HepG2 (cell line): ENCODE data around the gene C5AR1. TPM values are rescaled to one million over a fixed set of nuclear protein-coding genes. Genes with fewer than 3 reads are reported as not detected.

ENCODE experiments used
- ATAC-seq: fragments of 200-7000 bp; cut with Tn5 transposase; 3 replicates; pipeline ENCODE4 v1.9.1; 2020; ENCODE audit warnings: mild to moderate bottlenecking, moderate library complexity
- BruUV-seq: library from RNA; stranded (reverse); fragments of 400-500 nt; replicated peaks from 2 replicates; lab custom pipeline; 2021; lab: Mats Ljungman, UMichigan
- CTCF ChIA-PET: fragments of 300-600 bp; formaldehyde crosslinking; extraction: SDS; loops from one replicate; lab custom pipeline; 2021; ENCODE audit warnings: low total read pairs, inconsistent platforms, low intra/inter-chr PET ratio; lab: Yijun Ruan, JAX
- POLR2A ChIA-PET: fragments of 350-600 bp; sonication (Branson Sonifier 250); formaldehyde crosslinking; loops from one replicate; lab custom pipeline; 2020; ENCODE audit warnings: antibody characterized with exemption, inconsistent platforms; lab: Yijun Ruan, JAX
- DNase-seq: peaks from one replicate; pipeline ENCODE4 v3.0.0-alpha.2; 2015; ENCODE audit warnings: low spot score
- FAIRE-seq: peaks from 3 replicates; lab custom pipeline; 2011; peaks lifted over from hg19 to GRCh38; lab: Jason Lieb, UNC
- H2AFZ ChIP-seq: one replicate; pipeline ENCODE4 v1.6.1; 2011; ENCODE audit warnings: low read length, inconsistent platforms
- H3K27ac ChIP-seq: fragments of 300-600 bp; 3 replicates; pipeline ENCODE4 v1.8.0; 2011; ENCODE audit warnings: mixed run types, mild to moderate bottlenecking, mixed read lengths, low read length, inconsistent platforms; ENCODE audit not compliant: insufficient read depth; ENCODE audit errors: extremely low read length
- H3K27me3 ChIP-seq, 2 experiments: fragments of 200-600 bp in 1 of 2; 2 replicates in 1 of 2; 3 replicates in 1 of 2; pipeline versions ENCODE4 v1.6.0 to v1.8.0; 2011; ENCODE audit warnings: low read length in 2 of 2, mild to moderate bottlenecking in 2 of 2, moderate library complexity in 2 of 2, inconsistent platforms in 1 of 2; ENCODE audit not compliant: insufficient read depth in 2 of 2, control insufficient read depth in 1 of 2
- H3K36me3 ChIP-seq, 2 experiments: fragments of 200-600 bp in 1 of 2; replicated peaks in 1 of 2; 2 replicates in 1 of 2; 3 replicates in 1 of 2; pipeline versions ENCODE4 v1.5.1 to v1.8.0; 2011; ENCODE audit warnings: low read length in 2 of 2, inconsistent platforms in 1 of 2; ENCODE audit not compliant: insufficient read depth in 2 of 2, control insufficient read depth in 1 of 2
- H3K4me1 ChIP-seq: 2 replicates; pipeline ENCODE4 v1.5.1; 2012; ENCODE audit warnings: low read length, inconsistent platforms; ENCODE audit not compliant: insufficient read depth
- H3K4me2 ChIP-seq: 2 replicates; pipeline ENCODE4 v1.6.0; 2011; ENCODE audit warnings: low read depth, low read length, inconsistent platforms
- H3K4me3 ChIP-seq, 3 experiments: fragments of 200-600 bp in 1 of 3; sonication (generic), shearing (Covaris generic) in 1 of 3; replicated peaks in 1 of 3; 2 replicates each; pipeline ENCODE4 v1.5.1; 2011 to 2016; ENCODE audit warnings: low read length in 3 of 3, inconsistent platforms in 2 of 3, low read depth in 2 of 3, mild to moderate bottlenecking in 2 of 3, control low read depth in 1 of 3, mixed read lengths in 1 of 3; ENCODE audit not compliant: insufficient read depth in 1 of 3
- H3K79me2 ChIP-seq: one replicate; pipeline ENCODE4 v1.6.1; 2011; ENCODE audit warnings: low read length, inconsistent platforms; ENCODE audit not compliant: insufficient read depth
- H3K9ac ChIP-seq: 2 replicates; pipeline ENCODE4 v1.6.0; 2011; ENCODE audit warnings: mild to moderate bottlenecking, low read depth, low read length, inconsistent platforms; ENCODE audit not compliant: insufficient read depth
- H3K9me3 ChIP-seq: 2 replicates; pipeline ENCODE4 v1.5.1; 2012; ENCODE audit warnings: mild to moderate bottlenecking, low read length
- H4K20me1 ChIP-seq: 2 replicates; pipeline ENCODE4 v1.6.0; 2011; ENCODE audit warnings: inconsistent platforms, mild to moderate bottlenecking, low read length, moderate library complexity; ENCODE audit not compliant: insufficient read depth
- AGO1 ChIP-seq: fragments of 200-400 bp; formaldehyde crosslinking; IDR thresholded peaks from 2 replicates; pipeline ENCODE4 v1.6.1; 2017; ENCODE audit warnings: mild to moderate bottlenecking, low read depth, low read length, moderate library complexity; ENCODE audit not compliant: poor library complexity, severe bottlenecking
- DNMT1 ChIP-seq: sonication (generic); formaldehyde crosslinking; IDR thresholded peaks from 2 replicates; pipeline ENCODE4 v1.5.1; 2020; ENCODE audit warnings: mild to moderate bottlenecking, missing genetic modification reagents
- HNF4G ChIP-seq, 2 experiments: sonication (generic) in 1 of 2; formaldehyde crosslinking in 1 of 2; IDR thresholded peaks; 2 replicates each; pipeline versions ENCODE4 v1.4.0 to v1.6.1; 2011 to 2020; ENCODE audit warnings: borderline replicate concordance in 2 of 2, low read depth in 2 of 2, mild to moderate bottlenecking in 2 of 2, low read length in 1 of 2, missing genetic modification reagents in 1 of 2, moderate library complexity in 1 of 2
- HOXA7 ChIP-seq: sonication (generic); formaldehyde crosslinking; IDR thresholded peaks from 2 replicates; pipeline ENCODE4 v1.8.1; 2022; ENCODE audit warnings: mild to moderate bottlenecking, missing genetic modification reagents, moderate library complexity
- MIXL1 ChIP-seq: IDR thresholded peaks from 2 replicates; pipeline ENCODE4 v1.6.1; 2016
- NCOA5 ChIP-seq: sonication (generic); formaldehyde crosslinking; IDR thresholded peaks from 2 replicates; pipeline ENCODE4 v1.4.0; 2020; ENCODE audit warnings: missing genetic modification reagents
- NR2F2 ChIP-seq: IDR thresholded peaks from 2 replicates; pipeline ENCODE4 v1.6.1; 2012; ENCODE audit warnings: low read depth, inconsistent platforms, borderline replicate concordance
- POGZ ChIP-seq: sonication (generic); formaldehyde crosslinking; IDR thresholded peaks from 2 replicates; pipeline ENCODE4 v1.4.0; 2020; ENCODE audit warnings: mild to moderate bottlenecking, missing genetic modification reagents
- TBX3 ChIP-seq: fragments of 450-650 bp; IDR thresholded peaks from 2 replicates; pipeline ENCODE4 v1.6.1; 2017; ENCODE audit warnings: antibody characterized with exemption, mild to moderate bottlenecking, inconsistent platforms, borderline replicate concordance
- ZFP82 ChIP-seq: sonication (generic); formaldehyde crosslinking; IDR thresholded peaks from 2 replicates; pipeline ENCODE4 v1.5.1; 2020; ENCODE audit warnings: mild to moderate bottlenecking, missing genetic modification reagents, borderline replicate concordance
- ZNF160 ChIP-seq: sonication (generic); formaldehyde crosslinking; IDR thresholded peaks from 2 replicates; pipeline ENCODE4 v1.8.0; 2022; ENCODE audit warnings: mild to moderate bottlenecking, inconsistent platforms, missing genetic modification reagents
- ZNF552 ChIP-seq: sonication (generic); formaldehyde crosslinking; IDR thresholded peaks from 2 replicates; pipeline ENCODE4 v1.9.0; 2022; ENCODE audit warnings: missing genetic modification reagents, mild to moderate bottlenecking, borderline replicate concordance
- ZNF761 ChIP-seq: sonication (generic); formaldehyde crosslinking; conservative IDR thresholded peaks from 2 replicates; pipeline ENCODE4 v1.4.0; 2020; ENCODE audit warnings: mild to moderate bottlenecking, missing genetic modification reagents
- WGBS: methylation state at CpG from one replicate; pipeline ENCODE4 v1.1.6; 2017; ENCODE audit warnings: low lambda C conversion rate; 5-methylcytosine and 5-hydroxymethylcytosine counted together
- in situ Hi-C: cut with HindIII; loops from 2 replicates; pipeline ENCODE4 v1.10.0; 2017; ENCODE audit warnings: low pct_unique_long_range_greater_than_20kb; ENCODE audit not compliant: extremely low pct_ligation_motif_present
- intact Hi-C: fragments of 100-400 bp; cut with micrococcal nuclease; formaldehyde crosslinking; loops from one replicate; pipeline ENCODE4 v1.10.0; 2022; ENCODE audit not compliant: unreplicated experiment
- polyA plus RNA-seq, 8 experiments: library from polyadenylated mRNA; depleted of rRNA in 3 of 8; stranded (reverse) in 7 of 8; unstranded in 1 of 8; fragments of >200 nt; fragmentation: Illumina TruSeq in 4 of 8; extraction: Trizol in 4 of 8; gene quantifications; 2 replicates each; pipeline versions ENCODE4 v1.2.1 to v1.2.3, GENCODE V29; 2011 to 2016; ENCODE audit warnings: low read depth in 4 of 8, missing spikeins in 1 of 8, mixed read lengths in 1 of 8; ENCODE audit not compliant: insufficient read depth in 1 of 8
- total RNA-seq, 5 experiments: library from RNA; depleted of rRNA; stranded (reverse); fragments of >200 nt; fragmentation: Illumina TruSeq; extraction: Trizol; gene quantifications; 2 replicates each; pipeline ENCODE4 v1.2.3, GENCODE V29; 2016; ENCODE audit warnings: low read depth in 1 of 5
- TF ChIP-seq, protein P1 (sequence below): sonication (generic); formaldehyde crosslinking; IDR thresholded peaks from 2 replicates; pipeline ENCODE4 v1.5.0; 2020; ENCODE audit warnings: missing genetic modification reagents
- TF ChIP-seq, protein P2 (sequence below): sonication (generic); formaldehyde crosslinking; IDR thresholded peaks from 2 replicates; pipeline ENCODE4 v1.5.0; 2020; ENCODE audit warnings: missing genetic modification reagents
- TF ChIP-seq, protein P3 (sequence below): sonication (generic); formaldehyde crosslinking; conservative IDR thresholded peaks from 2 replicates; pipeline ENCODE4 v1.4.0; 2020; ENCODE audit warnings: missing genetic modification reagents

The C5AR1 gene
- total and polyA plus RNA-seq, 2 of the 13 experiments (the other 11 are each of a cell fraction or from before 2014, with no cell fraction given) = 0.07 to 1.6 TPM

DNA sequence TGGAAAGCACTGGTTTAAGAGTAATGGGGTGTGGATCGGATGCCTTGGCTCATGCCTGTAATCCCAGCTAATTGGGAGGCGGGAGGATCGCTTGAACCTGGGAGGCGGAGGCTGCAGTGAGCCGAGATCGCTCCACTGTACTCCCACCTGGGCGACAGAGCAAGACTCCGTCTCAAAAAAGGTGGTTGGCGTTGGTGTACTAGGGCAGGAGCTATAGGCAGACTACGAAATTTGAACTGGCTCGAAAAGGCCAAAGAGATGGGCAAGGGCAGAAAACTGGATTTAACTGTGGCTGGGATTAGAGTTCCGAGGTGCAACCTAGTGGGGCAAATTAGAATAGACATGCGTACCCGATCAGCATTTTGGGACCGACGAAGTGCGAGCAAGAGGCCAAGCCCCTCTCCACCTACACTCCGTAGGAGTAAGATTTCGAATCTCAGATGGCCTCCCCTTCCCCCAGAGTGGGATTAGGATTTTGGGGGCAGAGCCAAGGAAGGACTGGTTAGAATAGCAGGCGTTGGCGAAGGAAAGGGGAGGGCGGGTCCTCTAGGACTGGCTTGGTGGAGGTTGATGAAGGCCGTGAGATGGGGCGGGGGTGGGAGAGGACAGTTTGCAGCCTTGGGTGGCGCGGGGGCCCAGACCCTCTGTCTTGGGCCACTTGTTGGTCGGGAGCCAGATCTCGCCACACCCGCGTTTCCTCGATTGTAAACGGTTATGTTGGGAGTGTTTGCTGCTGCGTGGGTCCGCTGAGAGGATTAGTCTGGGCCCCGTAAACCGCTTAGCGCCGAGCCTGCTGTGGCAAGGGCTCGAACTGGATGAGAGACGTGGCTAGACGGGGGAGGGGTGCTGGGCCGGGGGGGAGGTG lies 37.0 kb upstream of the C5AR1 start:
- intact Hi-C loops (no loop called here), in situ Hi-C loops (no loop called here)
- ATAC-seq (no peak; the same call in 2 of the 3 replicates), DNase-seq (no peak), FAIRE-seq (no peak)
- H3K27ac ChIP-seq = peak overlapping the region; percentile 98
- peaks cover 3% of the 10 kb centered on the region; the same call in 1 of the 2 replicates for H4K20me1 ChIP-seq
- no peaks in the 10 kb centered on the region for H3K27me3 ChIP-seq
- no peaks in the 10 kb centered on the region for H3K79me2 ChIP-seq
- 87% methylated on average over 24 of the region's 42 CpGs for WGBS
- H3K4me1 ChIP-seq = peaks cover 24% of the 10 kb centered on the region
- POLR2A ChIA-PET = interaction anchor here (1.1 kb wide), 1 partner anchor 15 kb away, joined by 4 read pairs; no protein-coding TSS in a partner anchor
- H3K9ac ChIP-seq = peak overlapping the region; percentile 84
- H3K36me3 ChIP-seq = peaks cover 5 to 18% of the 10 kb centered on the region in 2 experiments; a peak in 4 of 5 replicates
- H2AFZ ChIP-seq = no peak overlapping the region
- H3K4me2 ChIP-seq = peak overlapping the region; percentile 96
- H3K4me3 ChIP-seq = peak overlapping the region; percentile 73 to 85 (median 75); a peak in 5 of 6 replicates
- BruUV-seq = no TSS peak
- H3K9me3 ChIP-seq = no peaks in the 10 kb centered on the region
- CTCF ChIA-PET = no interaction called here
- TF ChIP-seq MIXL1 (CRISPR knock-in tag) (no peak), ZNF160 (CRISPR knock-in tag) (no peak), NCOA5 (CRISPR knock-in tag) (no peak), DNMT1 (CRISPR knock-in tag) (0 out of 2 replicates have a peak, but pooled peaks have one; percentile 8), TBX3 (no peak), ZNF761 (CRISPR knock-in tag) (no peak), HNF4G (IDR thresholded peaks at IDR 0.05; ENCODE audit: borderline replicate concordance, low read depth, low read length) (no peak), HNF4G (CRISPR knock-in tag; IDR thresholded peaks at IDR 0.05; ENCODE audit: borderline replicate concordance, low read depth) (no peak), POGZ (CRISPR knock-in tag) (no peak), AGO1 (no peak), ZFP82 (CRISPR knock-in tag) (no peak), ZNF552 (CRISPR knock-in tag) (no peak), HOXA7 (no peak), NR2F2 (no peak)
- TF ChIP-seq, protein P1, sequence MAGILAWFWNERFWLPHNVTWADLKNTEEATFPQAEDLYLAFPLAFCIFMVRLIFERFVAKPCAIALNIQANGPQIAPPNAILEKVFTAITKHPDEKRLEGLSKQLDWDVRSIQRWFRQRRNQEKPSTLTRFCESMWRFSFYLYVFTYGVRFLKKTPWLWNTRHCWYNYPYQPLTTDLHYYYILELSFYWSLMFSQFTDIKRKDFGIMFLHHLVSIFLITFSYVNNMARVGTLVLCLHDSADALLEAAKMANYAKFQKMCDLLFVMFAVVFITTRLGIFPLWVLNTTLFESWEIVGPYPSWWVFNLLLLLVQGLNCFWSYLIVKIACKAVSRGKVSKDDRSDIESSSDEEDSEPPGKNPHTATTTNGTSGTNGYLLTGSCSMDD (CRISPR knock-in tag) = no peak
- TF ChIP-seq, protein P2, sequence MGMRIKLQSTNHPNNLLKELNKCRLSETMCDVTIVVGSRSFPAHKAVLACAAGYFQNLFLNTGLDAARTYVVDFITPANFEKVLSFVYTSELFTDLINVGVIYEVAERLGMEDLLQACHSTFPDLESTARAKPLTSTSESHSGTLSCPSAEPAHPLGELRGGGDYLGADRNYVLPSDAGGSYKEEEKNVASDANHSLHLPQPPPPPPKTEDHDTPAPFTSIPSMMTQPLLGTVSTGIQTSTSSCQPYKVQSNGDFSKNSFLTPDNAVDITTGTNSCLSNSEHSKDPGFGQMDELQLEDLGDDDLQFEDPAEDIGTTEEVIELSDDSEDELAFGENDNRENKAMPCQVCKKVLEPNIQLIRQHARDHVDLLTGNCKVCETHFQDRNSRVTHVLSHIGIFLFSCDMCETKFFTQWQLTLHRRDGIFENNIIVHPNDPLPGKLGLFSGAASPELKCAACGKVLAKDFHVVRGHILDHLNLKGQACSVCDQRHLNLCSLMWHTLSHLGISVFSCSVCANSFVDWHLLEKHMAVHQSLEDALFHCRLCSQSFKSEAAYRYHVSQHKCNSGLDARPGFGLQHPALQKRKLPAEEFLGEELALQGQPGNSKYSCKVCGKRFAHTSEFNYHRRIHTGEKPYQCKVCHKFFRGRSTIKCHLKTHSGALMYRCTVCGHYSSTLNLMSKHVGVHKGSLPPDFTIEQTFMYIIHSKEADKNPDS (CRISPR knock-in tag) = no peak
- TF ChIP-seq, protein P3, sequence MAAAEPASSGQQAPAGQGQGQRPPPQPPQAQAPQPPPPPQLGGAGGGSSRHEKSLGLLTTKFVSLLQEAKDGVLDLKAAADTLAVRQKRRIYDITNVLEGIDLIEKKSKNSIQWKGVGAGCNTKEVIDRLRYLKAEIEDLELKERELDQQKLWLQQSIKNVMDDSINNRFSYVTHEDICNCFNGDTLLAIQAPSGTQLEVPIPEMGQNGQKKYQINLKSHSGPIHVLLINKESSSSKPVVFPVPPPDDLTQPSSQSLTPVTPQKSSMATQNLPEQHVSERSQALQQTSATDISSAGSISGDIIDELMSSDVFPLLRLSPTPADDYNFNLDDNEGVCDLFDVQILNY (CRISPR knock-in tag) = no peak
